ENCODE measurements around the gene PGGHG. TPM values are rescaled to one million over a fixed set of nuclear protein-coding genes. Genes with fewer than 3 reads are reported as not detected.
A peak's percentile ranks its signal among the peaks of the same experiment; 100 is the strongest.
"Not testable (repeated sequence)": the region's sequence is repeated elsewhere in the genome, so short reads cannot be mapped to it uniquely, and the experiment has no call there.

PGGHG gene
- total RNA-seq, 1 donor from 2014 or later = 37.0 TPM

GRCh38 chr11:311013-311748, 22.3 kb downstream of the PGGHG start:
- not testable (repeated sequence) for DNase-seq (ENCODE audit: low spot score)
- ATAC-seq = peak; percentile 60

GRCh38 chr11:312092-312816, 23.3 kb downstream of the PGGHG start:
- ATAC-seq (no peak), DNase-seq (ENCODE audit: low spot score) (no peak)

GRCh38 chr11:313304-313786, 24.4 kb downstream of the PGGHG start:
- ATAC-seq (no peak), DNase-seq (ENCODE audit: low spot score) (no peak)

- DNase-seq (ENCODE audit: low spot score) = peak; percentile 80
Observed at GRCh38 chr11:313787-314553, 25.0 kb downstream of the PGGHG start, which contains the start of gene IFITM1. TSS of gene IFITM1 (plus strand) at chr11:314040. CDS start at chr11:314171, 131 bp downstream.

GRCh38 chr11:314554-314875, 25.6 kb downstream of the PGGHG start:
- not testable (repeated sequence) for DNase-seq (ENCODE audit: low spot score); ATAC-seq

More at GRCh38 chr11:313787-314553, 25.0 kb downstream of the PGGHG start, which contains the start of gene IFITM1:
- ATAC-seq = peak; percentile 51

GRCh38 chr11:315051-315481, 26.1 kb downstream of the PGGHG start:
- DNase-seq (ENCODE audit: low spot score) = no peak
- peak; percentile 21 for ATAC-seq

- ATAC-seq = no peak
Observed at GRCh38 chr11:315516-315994, 26.6 kb downstream of the PGGHG start.

GRCh38 chr11:316031-316701, 27.2 kb downstream of the PGGHG start:
- peak; percentile 23 for ATAC-seq

More at GRCh38 chr11:315516-315994, 26.6 kb downstream of the PGGHG start:
- no peak for DNase-seq (ENCODE audit: low spot score)

GRCh38 chr11:316891-317301, 28.0 kb downstream of the PGGHG start:
- DNase-seq (ENCODE audit: low spot score) (no peak), ATAC-seq (no peak)

More at GRCh38 chr11:316031-316701, 27.2 kb downstream of the PGGHG start:
- peak; percentile 76 for DNase-seq (ENCODE audit: low spot score)

GRCh38 chr11:317668-318404, 28.9 kb downstream of the PGGHG start:
- DNase-seq (ENCODE audit: low spot score); ATAC-seq: not testable (repeated sequence)

GRCh38 chr11:318405-319120, 29.6 kb downstream of the PGGHG start:
- DNase-seq (ENCODE audit: low spot score) = not testable (repeated sequence)
- ATAC-seq = peak; percentile 63

GRCh38 chr11:319121-319887, 30.4 kb downstream of the PGGHG start:
- DNase-seq (ENCODE audit: low spot score) = not testable (repeated sequence)

GRCh38 chr11:319888-320273, 31.0 kb downstream of the PGGHG start:
- DNase-seq (ENCODE audit: low spot score) = not testable (repeated sequence)
- ATAC-seq = peak; percentile 0

More at GRCh38 chr11:319121-319887, 30.4 kb downstream of the PGGHG start:
- ATAC-seq = peak; percentile 33

- no peak for DNase-seq (ENCODE audit: low spot score)
Observed at GRCh38 chr11:324156-324555, 35.2 kb downstream of the PGGHG start.

GRCh38 chr11:324593-325517, 35.9 kb downstream of the PGGHG start:
- DNase-seq (ENCODE audit: low spot score); ATAC-seq: not testable (repeated sequence)

More at GRCh38 chr11:324156-324555, 35.2 kb downstream of the PGGHG start:
- ATAC-seq = no peak

- no peak for DNase-seq (ENCODE audit: low spot score)
- ATAC-seq = no peak
Observed at GRCh38 chr11:325796-326591, 37.1 kb downstream of the PGGHG start.

Data from left lobe of liver (tissue), 2 donors.